ENCODE results near the gene PPM1N.

Gene PPM1N

GRCh38 chr19:45515807-45516401 lies 17.7 kb downstream of the PPM1N start:
- no peak for FAIRE-seq
- no peak for TF ChIP-seq TAF1 (IDR thresholded peaks at IDR 0.05; ENCODE audit: borderline replicate concordance, low read depth, low read length)
- 0 out of 2 replicates have a peak, but pooled peaks have one; percentile 12 for TF ChIP-seq POLR2A (IDR thresholded peaks at IDR 0.05; ENCODE audit: low read depth, low read length)
- DNase-seq (ENCODE audit: insufficient read length), result no peak

DNA sequence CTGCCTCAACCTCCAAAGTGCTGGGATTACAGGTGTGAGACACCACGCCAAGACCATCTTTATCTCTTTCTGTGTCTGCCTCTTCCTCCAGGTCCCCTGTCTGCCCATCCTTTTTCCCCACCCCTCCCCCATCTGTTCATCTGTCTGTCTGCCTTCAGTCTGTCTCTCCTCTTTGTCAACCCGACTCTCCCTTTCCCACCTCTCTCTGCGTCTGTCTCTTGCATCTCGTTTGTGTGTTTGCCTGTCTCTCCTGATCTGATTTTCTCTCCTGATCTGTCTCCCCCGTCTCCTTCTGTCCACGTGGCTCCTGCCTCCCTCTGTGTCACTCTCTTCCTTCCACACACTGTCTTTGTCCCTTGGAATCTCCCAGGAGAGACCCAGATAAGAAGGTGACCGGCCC lies 19.0 kb downstream of the PPM1N start:
- DNase-seq (ENCODE audit: insufficient read length) (no peak), FAIRE-seq (no peak)
- TF ChIP-seq TAF1 (IDR thresholded peaks at IDR 0.05; ENCODE audit: borderline replicate concordance, low read depth, low read length), result no peak
- TF ChIP-seq POLR2AphosphoS5 (IDR thresholded peaks at IDR 0.05; ENCODE audit: low read depth, low read length), result no peak
- no peak for TF ChIP-seq POLR2A (IDR thresholded peaks at IDR 0.05; ENCODE audit: low read depth, low read length)

GRCh38 chr19:45517641-45518468 lies 19.6 kb downstream of the PPM1N start:
- FAIRE-seq, result no peak
- TF ChIP-seq TAF1 (IDR thresholded peaks at IDR 0.05; ENCODE audit: borderline replicate concordance, low read depth, low read length) (no peak), POLR2A (IDR thresholded peaks at IDR 0.05; ENCODE audit: low read depth, low read length) (no peak), POLR2AphosphoS5 (IDR thresholded peaks at IDR 0.05; ENCODE audit: low read depth, low read length) (no peak)

GRCh38 chr19:45518469-45518826 lies 20.2 kb downstream of the PPM1N start:
- DNase-seq (ENCODE audit: insufficient read length) (no peak), FAIRE-seq (no peak)
- no peak for TF ChIP-seq TAF1 (IDR thresholded peaks at IDR 0.05; ENCODE audit: borderline replicate concordance, low read depth, low read length)
- TF ChIP-seq POLR2AphosphoS5 (IDR thresholded peaks at IDR 0.05; ENCODE audit: low read depth, low read length), result no peak
- no peak for TF ChIP-seq POLR2A (IDR thresholded peaks at IDR 0.05; ENCODE audit: low read depth, low read length)

More at GRCh38 chr19:45517641-45518468, 19.6 kb downstream of the PPM1N start:
- DNase-seq (ENCODE audit: insufficient read length), result no peak

- DNase-seq (ENCODE audit: insufficient read length) (no peak), FAIRE-seq (no peak)
- TF ChIP-seq POLR2A (IDR thresholded peaks at IDR 0.05; ENCODE audit: low read depth, low read length), result no peak
- TF ChIP-seq POLR2AphosphoS5 (IDR thresholded peaks at IDR 0.05; ENCODE audit: low read depth, low read length), result 0 out of 2 replicates have a peak, but pooled peaks have one; percentile 32
Observed at GRCh38 chr19:45522010-45522941, 24.0 kb downstream of the PPM1N start.

DNA sequence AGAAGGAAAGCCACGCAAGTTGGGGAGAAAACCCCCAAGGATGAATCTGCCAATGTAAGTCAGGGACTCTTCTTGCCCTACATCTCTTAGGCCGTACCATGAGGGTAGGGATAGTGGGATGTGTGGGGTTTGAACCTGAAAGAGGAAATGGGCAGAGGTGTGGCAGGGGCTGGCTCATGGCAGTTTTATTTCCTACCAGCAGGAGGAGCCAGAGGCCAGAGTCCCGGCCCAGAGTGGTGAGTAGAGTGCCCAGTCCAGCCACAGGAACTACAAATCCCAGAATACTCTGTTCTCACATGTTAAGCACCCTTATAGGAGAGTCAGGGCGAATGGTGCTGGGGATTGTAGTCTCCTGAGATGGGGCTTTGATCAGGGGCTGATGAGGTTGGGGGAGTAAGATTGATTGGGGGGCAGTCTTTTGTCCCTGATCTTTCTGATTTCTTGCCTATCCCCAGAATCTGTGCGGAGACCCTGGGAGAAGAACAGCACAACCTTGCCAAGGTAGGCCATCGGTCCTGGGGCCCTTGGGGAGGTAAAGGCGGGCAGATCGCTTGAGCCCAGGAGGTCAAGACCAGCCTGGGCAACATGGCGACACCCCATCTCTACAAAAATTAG lies 25.5 kb downstream of the PPM1N start:
- peak; percentile 80 for DNase-seq (ENCODE audit: insufficient read length)
- peak; percentile 88 for FAIRE-seq
- TF ChIP-seq POLR2A (IDR thresholded peaks at IDR 0.05; ENCODE audit: low read depth, low read length) (0 out of 2 replicates have a peak, but pooled peaks have one; percentile 21), POLR2AphosphoS5 (IDR thresholded peaks at IDR 0.05; ENCODE audit: low read depth, low read length) (peak; percentile 58; the same call in 1 of the 2 replicates), TAF1 (IDR thresholded peaks at IDR 0.05; ENCODE audit: borderline replicate concordance, low read depth, low read length) (no peak)

- no peak for FAIRE-seq
- no peak for DNase-seq (ENCODE audit: insufficient read length)
- TF ChIP-seq POLR2A (IDR thresholded peaks at IDR 0.05; ENCODE audit: low read depth, low read length) (no peak), POLR2AphosphoS5 (IDR thresholded peaks at IDR 0.05; ENCODE audit: low read depth, low read length) (no peak), TAF1 (IDR thresholded peaks at IDR 0.05; ENCODE audit: borderline replicate concordance, low read depth, low read length) (no peak)
Observed at GRCh38 chr19:45524575-45525129, 26.4 kb downstream of the PPM1N start.

DNA sequence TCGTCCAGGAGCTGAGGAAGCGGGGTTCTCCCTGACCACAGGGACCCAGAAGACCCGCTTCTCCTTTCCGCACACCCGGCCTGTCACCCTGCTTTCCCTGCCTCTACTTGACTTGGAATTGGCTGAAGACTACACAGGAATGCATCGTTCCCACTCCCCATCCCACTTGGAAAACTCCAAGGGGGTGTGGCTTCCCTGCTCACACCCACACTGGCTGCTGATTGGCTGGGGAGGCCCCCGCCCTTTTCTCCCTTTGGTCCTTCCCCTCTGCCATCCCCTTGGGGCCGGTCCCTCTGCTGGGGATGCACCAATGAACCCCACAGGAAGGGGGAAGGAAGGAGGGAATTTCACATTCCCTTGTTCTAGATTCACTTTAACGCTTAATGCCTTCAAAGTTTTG lies 27.9 kb downstream of the PPM1N start:
- TF ChIP-seq POLR2A (IDR thresholded peaks at IDR 0.05; ENCODE audit: low read depth, low read length) (no peak; the same call in 1 of the 2 replicates), TAF1 (IDR thresholded peaks at IDR 0.05; ENCODE audit: borderline replicate concordance, low read depth, low read length) (no peak), POLR2AphosphoS5 (IDR thresholded peaks at IDR 0.05; ENCODE audit: low read depth, low read length) (no peak)
- DNase-seq (ENCODE audit: insufficient read length), result no peak
- no peak for FAIRE-seq

- DNase-seq (ENCODE audit: insufficient read length), result no peak
- no peak for FAIRE-seq
- no peak for TF ChIP-seq POLR2A (IDR thresholded peaks at IDR 0.05; ENCODE audit: low read depth, low read length)
- TF ChIP-seq TAF1 (IDR thresholded peaks at IDR 0.05; ENCODE audit: borderline replicate concordance, low read depth, low read length), result no peak
- TF ChIP-seq POLR2AphosphoS5 (IDR thresholded peaks at IDR 0.05; ENCODE audit: low read depth, low read length), result no peak
Observed at GRCh38 chr19:45526971-45527370, 28.7 kb downstream of the PPM1N start.

GRCh38 chr19:45527731-45528130 lies 29.5 kb downstream of the PPM1N start:
- DNase-seq (ENCODE audit: insufficient read length), result no peak
- FAIRE-seq, result no peak
- no peak for TF ChIP-seq POLR2AphosphoS5 (IDR thresholded peaks at IDR 0.05; ENCODE audit: low read depth, low read length)
- no peak for TF ChIP-seq TAF1 (IDR thresholded peaks at IDR 0.05; ENCODE audit: borderline replicate concordance, low read depth, low read length)
- TF ChIP-seq POLR2A (IDR thresholded peaks at IDR 0.05; ENCODE audit: low read depth, low read length), result no peak

Measured in GM12892 (cell line).